GM21390 (cell line): ENCODE measurements around the gene GJD4.

ENCODE experiments used
- ATAC-seq: cut with Tn5 transposase; IDR thresholded peaks from one replicate; pipeline ENCODE4 v1.9.1; 2021; ENCODE audit not compliant: unreplicated experiment

GJD4 gene

GRCh38 chr10:35578618-35578956, 26.6 kb upstream of the GJD4 start:
- no peak for ATAC-seq

GRCh38 chr10:35579116-35579515, 26.0 kb upstream of the GJD4 start:
- ATAC-seq, result no peak

DNA sequence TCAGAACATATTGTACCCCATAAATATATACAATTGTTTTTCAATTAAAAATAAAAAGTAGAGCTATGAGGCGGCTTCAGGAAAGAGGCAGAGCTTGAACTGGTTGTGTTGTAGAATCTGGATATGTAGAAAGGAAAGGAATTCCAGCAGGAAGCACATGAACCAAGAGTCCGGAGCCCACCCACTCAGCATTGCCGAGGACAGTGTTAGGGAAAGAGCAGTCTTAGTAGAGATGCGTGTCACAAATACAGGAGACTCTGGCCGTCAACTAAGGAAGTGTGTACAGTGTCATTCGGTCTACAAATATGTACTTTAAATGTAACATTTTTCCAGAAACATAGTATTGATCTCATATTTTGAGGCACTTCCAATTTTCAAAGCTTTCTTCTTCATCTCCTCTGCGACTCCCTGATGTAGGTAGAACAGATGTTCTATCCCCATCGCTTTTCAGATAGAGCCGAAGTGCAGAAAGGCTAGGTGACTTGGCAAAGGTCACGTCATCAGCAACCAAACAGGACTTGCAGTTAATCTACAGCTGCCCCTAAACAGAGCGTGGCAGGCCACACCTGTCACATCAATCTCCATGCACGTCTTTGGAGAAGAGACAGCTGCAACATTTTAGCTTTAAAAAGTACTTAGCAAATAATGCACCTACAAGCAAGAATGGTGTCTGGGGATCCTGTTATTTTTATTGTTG, 25.3 kb upstream of the GJD4 start:
- no peak for ATAC-seq

- ATAC-seq, result no peak
Observed at GRCh38 chr10:35580423-35580770, 24.7 kb upstream of the GJD4 start.

DNA sequence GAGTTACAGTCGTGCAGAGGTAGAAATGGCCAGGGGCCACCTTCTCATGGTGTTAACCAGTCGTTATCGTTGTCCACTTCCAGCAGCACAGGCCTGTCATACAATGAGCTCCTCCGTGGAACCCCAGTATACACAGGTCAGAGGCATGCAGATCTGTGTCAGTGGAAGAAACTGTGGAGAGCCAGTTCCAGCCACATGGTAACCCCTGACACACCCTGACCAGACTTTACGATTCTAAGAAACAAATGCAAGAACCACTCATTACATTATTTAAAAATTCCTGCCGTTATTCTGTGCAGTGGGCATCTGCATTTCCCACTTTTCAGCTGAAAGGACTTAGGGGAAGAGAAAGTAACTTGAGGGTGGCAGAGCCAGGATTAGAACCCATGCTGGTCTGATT, 23.5 kb upstream of the GJD4 start:
- no peak for ATAC-seq

- ATAC-seq, result no peak
Observed at GRCh38 chr10:35584946-35585345, 20.2 kb upstream of the GJD4 start.

DNA sequence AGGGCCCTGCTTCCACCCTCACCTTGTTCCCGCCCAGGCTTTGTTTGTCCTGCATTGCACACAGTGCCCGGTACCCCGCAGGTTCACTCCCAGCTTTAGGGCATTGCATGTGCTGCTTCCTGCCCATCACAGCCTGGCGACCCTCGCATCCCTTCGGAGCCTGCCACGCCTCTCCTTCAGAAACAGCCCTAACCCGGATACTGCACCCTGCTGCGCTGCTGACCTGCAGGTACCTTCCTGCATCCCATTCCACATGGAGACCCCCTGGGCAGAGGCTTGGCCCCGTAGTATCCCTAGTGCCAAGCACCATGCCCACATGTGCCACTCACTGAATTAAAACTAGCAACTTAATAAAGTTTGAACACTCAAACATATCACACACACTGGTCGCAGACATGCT, 19.8 kb upstream of the GJD4 start:
- no peak for ATAC-seq

- no peak for ATAC-seq
Observed at GRCh38 chr10:35585903-35586535, 19.1 kb upstream of the GJD4 start.

DNA sequence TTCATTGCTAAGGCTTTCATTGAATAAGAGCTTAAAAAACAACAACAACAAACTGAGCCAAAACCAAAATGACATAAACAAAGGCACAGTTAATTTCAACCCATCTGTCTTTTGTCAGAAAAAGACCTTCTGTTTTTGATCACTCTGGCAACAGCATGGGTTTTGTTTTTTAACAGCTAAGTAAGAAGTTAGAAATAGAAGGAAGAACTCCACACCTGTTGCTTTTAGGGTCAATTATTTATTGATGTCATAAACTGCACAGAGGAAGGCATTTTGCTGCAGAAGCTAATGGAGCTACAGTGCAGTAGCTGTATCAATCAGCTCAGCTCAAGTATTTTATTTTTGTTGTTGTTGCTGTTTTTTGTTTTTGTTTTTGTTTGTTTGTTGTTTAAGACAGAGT, 16.3 kb upstream of the GJD4 start:
- no peak for ATAC-seq

- no peak for ATAC-seq
Observed at GRCh38 chr10:35592441-35592840, 12.7 kb upstream of the GJD4 start.

- no peak for ATAC-seq
Observed at GRCh38 chr10:35594115-35595079, 10.7 kb upstream of the GJD4 start.

DNA sequence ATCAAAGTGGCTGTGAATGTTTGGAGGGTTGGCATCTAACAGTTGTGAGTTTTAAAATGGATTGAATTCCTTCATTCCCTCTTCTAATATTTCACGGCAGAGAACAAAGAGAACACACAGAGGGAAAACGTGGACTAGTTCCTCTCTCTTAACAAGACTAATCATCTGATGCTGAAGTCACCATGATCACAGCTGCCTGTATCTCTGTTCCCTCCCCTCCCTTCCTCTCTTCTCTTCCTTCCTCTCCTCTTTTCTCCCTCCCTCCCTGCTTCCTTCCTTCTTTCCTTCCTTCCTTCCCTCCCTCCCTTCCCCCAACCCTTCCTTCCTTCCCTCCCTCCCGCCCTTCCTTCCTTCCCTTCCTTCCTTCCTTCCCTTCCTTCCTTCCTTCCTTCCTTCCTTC, 10.0 kb upstream of the GJD4 start:
- ATAC-seq, result no peak

GRCh38 chr10:35598379-35598778, 6.8 kb upstream of the GJD4 start:
- ATAC-seq, result no peak

- no peak for ATAC-seq
Observed at GRCh38 chr10:35600193-35600592, 4.9 kb upstream of the GJD4 start.

GRCh38 chr10:35606430-35606829, 1.3 kb downstream of the GJD4 start:
- no peak for ATAC-seq

DNA sequence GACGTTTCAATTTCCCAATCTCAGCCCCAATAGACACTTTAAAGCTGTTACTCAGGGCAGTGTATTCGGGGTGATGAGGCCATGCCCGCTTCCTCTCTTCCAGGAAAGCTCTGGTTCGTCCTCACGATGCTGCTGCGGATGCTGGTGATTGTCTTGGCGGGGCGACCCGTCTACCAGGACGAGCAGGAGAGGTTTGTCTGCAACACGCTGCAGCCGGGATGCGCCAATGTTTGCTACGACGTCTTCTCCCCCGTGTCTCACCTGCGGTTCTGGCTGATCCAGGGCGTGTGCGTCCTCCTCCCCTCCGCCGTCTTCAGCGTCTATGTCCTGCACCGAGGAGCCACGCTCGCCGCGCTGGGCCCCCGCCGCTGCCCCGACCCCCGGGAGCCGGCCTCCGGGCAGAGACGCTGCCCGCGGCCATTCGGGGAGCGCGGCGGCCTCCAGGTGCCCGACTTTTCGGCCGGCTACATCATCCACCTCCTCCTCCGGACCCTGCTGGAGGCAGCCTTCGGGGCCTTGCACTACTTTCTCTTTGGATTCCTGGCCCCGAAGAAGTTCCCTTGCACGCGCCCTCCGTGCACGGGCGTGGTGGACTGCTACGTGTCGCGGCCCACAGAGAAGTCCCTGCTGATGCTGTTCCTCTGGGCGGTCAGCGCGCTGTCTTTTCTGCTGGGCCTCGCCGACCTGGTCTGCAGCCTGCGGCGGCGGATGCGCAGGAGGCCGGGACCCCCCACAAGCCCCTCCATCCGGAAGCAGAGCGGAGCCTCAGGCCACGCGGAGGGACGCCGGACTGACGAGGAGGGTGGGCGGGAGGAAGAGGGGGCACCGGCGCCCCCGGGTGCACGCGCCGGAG, 2.6 kb downstream of the GJD4 start:
- ATAC-seq, result no peak

DNA sequence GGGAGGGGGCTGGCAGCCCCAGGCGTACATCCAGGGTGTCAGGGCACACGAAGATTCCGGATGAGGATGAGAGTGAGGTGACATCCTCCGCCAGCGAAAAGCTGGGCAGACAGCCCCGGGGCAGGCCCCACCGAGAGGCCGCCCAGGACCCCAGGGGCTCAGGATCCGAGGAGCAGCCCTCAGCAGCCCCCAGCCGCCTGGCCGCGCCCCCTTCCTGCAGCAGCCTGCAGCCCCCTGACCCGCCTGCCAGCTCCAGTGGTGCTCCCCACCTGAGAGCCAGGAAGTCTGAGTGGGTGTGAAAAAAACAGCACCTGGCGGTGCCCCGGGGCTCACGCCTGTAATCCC, 3.2 kb downstream of the GJD4 start:
- no peak for ATAC-seq

GRCh38 chr10:35611750-35612149, 6.6 kb downstream of the GJD4 start:
- ATAC-seq, result no peak

DNA sequence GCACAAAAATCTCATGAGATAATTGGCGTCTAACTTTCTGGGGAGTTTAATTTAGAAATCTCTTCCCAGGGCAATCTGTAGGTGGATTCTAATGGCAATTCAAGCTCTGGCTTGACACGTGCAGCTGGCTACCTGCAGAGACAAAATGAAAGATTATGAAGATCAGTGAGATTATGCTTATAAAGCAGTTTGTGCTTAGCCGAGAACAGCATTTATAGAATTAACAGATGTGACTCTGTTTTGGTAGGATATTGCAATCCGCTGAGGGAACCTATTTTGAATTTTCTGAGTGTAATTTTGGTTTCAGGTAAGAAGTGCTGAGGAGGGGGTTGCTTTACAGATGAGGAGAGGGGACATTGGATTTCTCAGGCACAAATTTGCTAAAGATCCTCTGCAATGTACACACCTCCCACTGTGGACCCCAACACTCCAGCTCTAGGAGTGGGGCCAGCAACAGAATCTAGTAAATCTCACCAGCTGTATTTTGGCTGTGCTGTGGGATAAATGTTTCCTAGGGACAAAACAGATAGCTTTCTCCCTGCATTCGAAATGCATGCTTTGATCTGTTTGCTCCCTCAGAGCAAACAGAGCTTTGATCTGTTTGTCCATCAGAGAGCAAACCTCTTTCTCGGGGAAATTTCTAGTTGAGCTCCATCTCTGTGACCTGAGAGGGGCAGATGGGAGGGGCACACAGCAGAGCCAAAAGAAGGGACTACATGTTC, 7.4 kb downstream of the GJD4 start:
- ATAC-seq, result no peak

DNA sequence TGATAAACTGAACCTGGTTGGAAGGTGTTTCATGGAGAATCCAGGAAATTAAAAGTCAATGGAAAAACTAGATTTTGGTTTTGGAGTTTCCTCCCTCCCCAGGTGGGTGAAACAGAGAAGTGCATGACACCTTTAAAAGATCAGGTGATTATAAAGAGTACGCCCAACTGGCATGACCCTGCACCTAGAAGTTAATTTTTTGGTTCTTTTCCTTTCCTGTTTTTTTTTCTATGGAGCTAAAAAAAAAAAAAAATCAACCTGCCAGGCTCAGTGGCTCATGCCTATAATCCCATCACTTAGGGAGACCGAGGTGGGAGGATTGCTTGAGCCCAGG, 7.9 kb downstream of the GJD4 start:
- ATAC-seq, result no peak
